ENCODE data around the gene PPM1A.

PPM1A gene

GRCh38 chr14:60323199-60323896 lies 74.3 kb downstream of the PPM1A start (continued):
- TF ChIP-seq GLIS3 (CRISPR knock-in tag; IDR thresholded peaks at IDR 0.05) = no peak
- no peak for TF ChIP-seq OSR1 (CRISPR knock-in tag; IDR thresholded peaks at IDR 0.05)
- no peak for TF ChIP-seq CREB5 (CRISPR knock-in tag; IDR thresholded peaks at IDR 0.05; ENCODE audit: low read depth)
- no peak for TF ChIP-seq SNAI2 (CRISPR knock-in tag; IDR thresholded peaks at IDR 0.05)
- no peak for TF ChIP-seq CSRNP3 (CRISPR knock-in tag; IDR thresholded peaks at IDR 0.05)
- TF ChIP-seq ZNF565 (CRISPR knock-in tag; conservative IDR thresholded peaks at IDR 0.05; ENCODE audit: low read depth) = no peak
- no peak for TF ChIP-seq ISL1 (CRISPR knock-in tag; IDR thresholded peaks at IDR 0.05)
- no peak for TF ChIP-seq CSDC2 (CRISPR knock-in tag; IDR thresholded peaks at IDR 0.05)
- no peak for TF ChIP-seq TOX (CRISPR knock-in tag; IDR thresholded peaks at IDR 0.05; ENCODE audit: borderline replicate concordance)

GRCh38 chr14:60324837-60325236 lies 75.8 kb downstream of the PPM1A start:
- TF ChIP-seq RARB (CRISPR knock-in tag; IDR thresholded peaks at IDR 0.05) (no peak), ZNF70 (CRISPR knock-in tag; IDR thresholded peaks at IDR 0.05) (no peak), ZFP3 (CRISPR knock-in tag; IDR thresholded peaks at IDR 0.05) (no peak), SNAI2 (CRISPR knock-in tag; IDR thresholded peaks at IDR 0.05) (no peak), POU6F1 (CRISPR knock-in tag; IDR thresholded peaks at IDR 0.05; ENCODE audit: borderline replicate concordance, low read depth) (no peak), CSRNP3 (CRISPR knock-in tag; IDR thresholded peaks at IDR 0.05) (no peak), BACH2 (CRISPR knock-in tag; IDR thresholded peaks at IDR 0.05; ENCODE audit: borderline replicate concordance) (no peak), ZNF8 (CRISPR knock-in tag; IDR thresholded peaks at IDR 0.05) (no peak), GLIS3 (CRISPR knock-in tag; IDR thresholded peaks at IDR 0.05) (no peak), ZNF565 (CRISPR knock-in tag; conservative IDR thresholded peaks at IDR 0.05; ENCODE audit: low read depth) (no peak), TCF4 (CRISPR knock-in tag; IDR thresholded peaks at IDR 0.05; ENCODE audit: borderline replicate concordance) (no peak), TSHZ2 (CRISPR knock-in tag; IDR thresholded peaks at IDR 0.05) (no peak), CREB5 (CRISPR knock-in tag; IDR thresholded peaks at IDR 0.05; ENCODE audit: low read depth) (no peak)
- no peak for ATAC-seq

- TF ChIP-seq ZNF8 (CRISPR knock-in tag; IDR thresholded peaks at IDR 0.05) = no peak
- TF ChIP-seq PPARA (CRISPR knock-in tag; IDR thresholded peaks at IDR 0.05; ENCODE audit: borderline replicate concordance) = no peak
- no peak for TF ChIP-seq PATZ1 (CRISPR knock-in tag; IDR thresholded peaks at IDR 0.05; ENCODE audit: borderline replicate concordance)
- no peak for TF ChIP-seq TCF4 (CRISPR knock-in tag; IDR thresholded peaks at IDR 0.05; ENCODE audit: borderline replicate concordance)
- no peak for TF ChIP-seq CSRNP3 (CRISPR knock-in tag; IDR thresholded peaks at IDR 0.05)
- no peak for ATAC-seq
These were observed 77.3 kb downstream of the PPM1A start for GRCh38 chr14:60326274-60326673.

Measured in SK-N-SH treated with all-trans-retinoic acid at 6 μM for 48 hours (cell line).